Aorta (tissue), 5 donors: Measurements from ENCODE around the gene CRACR2B. TPM values are rescaled to one million over a fixed set of nuclear protein-coding genes. Genes with fewer than 3 reads are reported as not detected.

ENCODE experiments used
- ATAC-seq: fragments of 200-7000 bp; cut with Tn5 transposase; one replicate; pipeline ENCODE4 v1.9.1; 2022; ENCODE audit warnings: moderate library complexity; ENCODE audit not compliant: low FRiP score
- DNase-seq, 2 donors: peaks; one replicate each; pipeline ENCODE4 v3.0.0-alpha.2; 2020
- H3K27ac ChIP-seq, 2 donors: one replicate each; pipeline ENCODE4 v1.5.1; 2013; ENCODE audit warnings: low read length in 2 of 2, mild to moderate bottlenecking in 2 of 2, moderate library complexity in 2 of 2, control low read depth in 1 of 2, inconsistent platforms in 1 of 2, low read depth in 1 of 2
- H3K27me3 ChIP-seq, 2 donors: one replicate each; pipeline ENCODE4 v1.6.1; 2013; ENCODE audit warnings: control low read depth in 1 of 2, low read length in 1 of 2, mild to moderate bottlenecking in 1 of 2, moderate library complexity in 1 of 2; ENCODE audit not compliant: insufficient read depth in 2 of 2, control insufficient read depth in 1 of 2
- H3K36me3 ChIP-seq, 2 donors: one replicate each; pipeline ENCODE4 v1.6.1; 2013; ENCODE audit warnings: control low read depth in 1 of 2, low read length in 1 of 2, mild to moderate bottlenecking in 1 of 2; ENCODE audit not compliant: insufficient read depth in 2 of 2, control insufficient read depth in 1 of 2
- H3K4me1 ChIP-seq, 2 donors: one replicate each; pipeline ENCODE4 v1.6.1; 2013; ENCODE audit warnings: low read length in 2 of 2, control low read depth in 1 of 2, mild to moderate bottlenecking in 1 of 2, moderate library complexity in 1 of 2; ENCODE audit not compliant: insufficient read depth in 2 of 2, control insufficient read depth in 1 of 2
- H3K4me3 ChIP-seq, 2 donors: one replicate each; pipeline ENCODE4 v1.5.1; 2013; ENCODE audit warnings: low read length in 2 of 2, control low read depth in 1 of 2, mild to moderate bottlenecking in 1 of 2
- H3K9me3 ChIP-seq: one replicate; pipeline ENCODE4 v1.6.1; 2013; ENCODE audit warnings: mild to moderate bottlenecking, low read length; ENCODE audit not compliant: control insufficient read depth
- WGBS, 2 donors: extraction: QIAGEN DNeasy Blood & Tissue Kit; methylation state at CpG; one replicate each; pipeline ENCODE4 v1.1.7; 2013; 5-methylcytosine and 5-hydroxymethylcytosine counted together
- intact Hi-C, 2 donors: fragments of 100-400 bp; cut with DNase I; formaldehyde crosslinking; loops; one replicate each; pipeline versions ENCODE4 v1.14.2 to v1.15.0; 2022
- long read RNA-seq, 2 donors: library from polyadenylated mRNA; unstranded; transcript quantifications; one replicate each; pipeline ENCODE4 v2.0.0, GENCODE V29; 2020 to 2021
- polyA plus RNA-seq, 2 donors: library from polyadenylated mRNA; stranded (reverse); fragments of 200-250 nt; gene quantifications; one replicate each; pipeline ENCODE4 v1.2.3, GENCODE V29; 2013
- total RNA-seq, 2 donors: library from RNA; stranded (reverse); fragmentation: NEBNext Ultra II Directional; extraction: Animal tissue kit (Norgen Biotek cat#: 25700); gene quantifications; one replicate each; pipeline ENCODE4 v1.2.1, GENCODE V29; 2021
- donor health status: healthy with polysubstance abuse.
- donor health status: Bipolar disorder and iron deficiency.
- donor health status: DM: no; HTN: no; CAD: no.
- donor health status: DM: no; HTN: no; CAD: no.
- donor health status: DM: yes; HTN: yes; CAD: no.

CRACR2B gene
- total RNA-seq (10 to 100 TPM in 1 of 2 donors, 1 to 10 TPM in 1; 2.2 to 10.0 TPM), polyA plus RNA-seq (10 to 100 TPM in 1 of 2 donors, 1 to 10 TPM in 1; 4.8 to 10.5 TPM)
- long read RNA-seq, donor 1, partial matches to known transcripts: 0 of 10 reads
- long read RNA-seq, donor 1, other reads (novel, unspliced or antisense): 8 of 10 reads
- long read RNA-seq, donor 2, partial matches to known transcripts: 6 of 14 reads
- long read RNA-seq, donor 2, other reads (novel, unspliced or antisense): 5 of 14 reads

- no peaks in the 10 kb centered on the region for H3K27me3 ChIP-seq
- no peaks in the 10 kb centered on the region for H3K9me3 ChIP-seq
- H3K36me3 ChIP-seq: peaks cover 0 to 6% of the 10 kb centered on the region in 2 donors
- intact Hi-C loops: no loop called here
- DNase-seq: no peak
- no peak within 1 kb of the TSS for H3K27ac ChIP-seq
- no peak within 1 kb of the TSS for H3K4me3 ChIP-seq
- WGBS, 2 donors: 77 to 78% methylated on average over 5 of the region's 5 CpGs
- H3K4me1 ChIP-seq: no peaks in the 10 kb centered on the region
- no peak for ATAC-seq
Measured at GRCh38 chr11:827897-828192, at the start of gene CRACR2B. TSS of gene CRACR2B (plus strand) at chr11:827919. CDS start at chr11:828608, 689 bp downstream.

GRCh38 chr11:778976-779954, 48.5 kb upstream of the CRACR2B start:
- DNase-seq: no peak
- no peaks in the 10 kb centered on the region for H3K4me1 ChIP-seq
- 94 to 95% methylated on average over 23 of the region's 23 CpGs for whole genome bisulfite sequencing, 2 donors

GRCh38 chr11:779955-780532, 47.7 kb upstream of the CRACR2B start:
- DNase-seq (no peak), ATAC-seq (no peak)
- Histone ChIP-seq H3K27ac (no peak overlapping the region), H3K36me3 (no peaks in the 10 kb centered on the region), H3K27me3 (no peaks in the 10 kb centered on the region), H3K4me3 (no peak overlapping the region), H3K4me1 (no peaks in the 10 kb centered on the region), H3K9me3 (no peaks in the 10 kb centered on the region)
- WGBS, 2 donors: 96 to 97% methylated on average over 16 of the region's 16 CpGs
- intact Hi-C loops: loop anchor here in 1 of 2 donors (10.0 kb wide), 1 partner anchor 225 kb away; no protein-coding TSS in a partner anchor

More at GRCh38 chr11:778976-779954, 48.5 kb upstream of the CRACR2B start:
- Histone ChIP-seq H3K27me3 (no peaks in the 10 kb centered on the region), H3K27ac (no peak overlapping the region), H3K36me3 (no peaks in the 10 kb centered on the region), H3K4me3 (no peak overlapping the region), H3K9me3 (no peaks in the 10 kb centered on the region)
- intact Hi-C loops: loop anchor here in 1 of 2 donors (10.0 kb wide), 1 partner anchor 224 kb away; no protein-coding TSS in a partner anchor
- ATAC-seq: no peak

- H3K4me3 ChIP-seq: no peak overlapping the region
- WGBS, 2 donors: 72 to 73% methylated on average over 36 of the region's 36 CpGs
- DNase-seq (no peak), ATAC-seq (no peak)
- no peaks in the 10 kb centered on the region for H3K9me3 ChIP-seq
- H3K27me3 ChIP-seq: no peaks in the 10 kb centered on the region
- no peak overlapping the region for H3K27ac ChIP-seq
- no peaks in the 10 kb centered on the region for H3K4me1 ChIP-seq
- intact Hi-C loops: no loop called here
- H3K36me3 ChIP-seq: no peaks in the 10 kb centered on the region
Measured at GRCh38 chr11:782264-783174, 45.2 kb upstream of the CRACR2B start.

- peak; percentile 83 to 93 for DNase-seq
Measured at GRCh38 chr11:783581-784015, 44.1 kb upstream of the CRACR2B start.

GRCh38 chr11:786235-787083, 41.3 kb upstream of the CRACR2B start:
- Histone ChIP-seq H3K4me3 (no peak overlapping the region), H3K4me1 (no peaks in the 10 kb centered on the region), H3K9me3 (no peaks in the 10 kb centered on the region), H3K27me3 (no peaks in the 10 kb centered on the region), H3K27ac (no peak overlapping the region), H3K36me3 (no peaks in the 10 kb centered on the region)
- no peak for DNase-seq
- intact Hi-C loops: no loop called here
- ATAC-seq: no peak
- WGBS, 2 donors: 81 to 83% methylated on average over 23 to 24 of the region's 24 CpGs

More at GRCh38 chr11:783581-784015, 44.1 kb upstream of the CRACR2B start:
- Histone ChIP-seq H3K27ac (no peak overlapping the region), H3K36me3 (no peaks in the 10 kb centered on the region), H3K27me3 (no peaks in the 10 kb centered on the region), H3K4me3 (no peak overlapping the region), H3K9me3 (no peaks in the 10 kb centered on the region), H3K4me1 (no peaks in the 10 kb centered on the region)
- 9% methylated on average over 24 of the region's 24 CpGs for WGBS, 2 donors
- ATAC-seq: peak; percentile 71
- intact Hi-C loops: no loop called here

GRCh38 chr11:787084-787675, 40.5 kb upstream of the CRACR2B start:
- Histone ChIP-seq H3K4me1 (no peaks in the 10 kb centered on the region), H3K36me3 (no peaks in the 10 kb centered on the region), H3K27ac (no peak overlapping the region), H3K4me3 (no peak overlapping the region), H3K9me3 (no peaks in the 10 kb centered on the region), H3K27me3 (no peaks in the 10 kb centered on the region)
- DNase-seq: no peak
- intact Hi-C loops: no loop called here
- 88 to 90% methylated on average over 23 to 24 of the region's 24 CpGs for WGBS, 2 donors
- ATAC-seq: no peak
